HEK293 (cell line): ENCODE data around the gene NATD1.
A peak's percentile ranks its signal among the peaks of the same experiment; 100 is the strongest.

Experiments
- CTCF ChIA-PET: fragments of 350-600 bp; formaldehyde crosslinking; extraction: SDS; loops from one replicate; lab custom pipeline; 2021; ENCODE audit warnings: antibody characterized with exemption; lab: Yijun Ruan, JAX
- POLR2A ChIA-PET: fragments of 300-600 bp; formaldehyde crosslinking; extraction: SDS; loops from one replicate; lab custom pipeline; 2020; ENCODE audit warnings: antibody characterized with exemption, inconsistent platforms; lab: Yijun Ruan, JAX
- H3K27ac ChIP-seq: fragments of 200-500 bp; sonication (Bioruptor generic); 2 replicates; pipeline ENCODE4 v1.5.1; 2014; ENCODE audit warnings: low read depth, low read length, control low read depth, inconsistent platforms; ENCODE audit errors: extremely low read depth
- H3K36me3 ChIP-seq, 2 experiments: fragments of 200-500 bp in 1 of 2; sonication (Bioruptor generic) in 1 of 2; 1 replicate in 1 of 2; 2 replicates in 1 of 2; pipeline ENCODE4 v1.5.1; 2014 to 2017; ENCODE audit warnings: inconsistent platforms in 2 of 2, low read length in 2 of 2; ENCODE audit not compliant: control insufficient read depth in 2 of 2, insufficient read depth in 1 of 2
- H3K4me1 ChIP-seq: fragments of 200-500 bp; sonication (Bioruptor generic); 2 replicates; pipeline ENCODE4 v1.5.1; 2014; ENCODE audit warnings: mild to moderate bottlenecking, low read length, inconsistent platforms; ENCODE audit not compliant: control insufficient read depth, insufficient read depth
- H3K4me3 ChIP-seq: 2 replicates; pipeline ENCODE4 v1.5.1; 2011; ENCODE audit warnings: low read depth, mild to moderate bottlenecking, control low read depth, low read length, moderate library complexity
- H3K9me3 ChIP-seq: fragments of 200-500 bp; sonication (Bioruptor generic); 2 replicates; pipeline ENCODE4 v1.5.1; 2014; ENCODE audit warnings: low read depth, low read length, inconsistent platforms; ENCODE audit not compliant: control insufficient read depth, insufficient read depth
- GLI4 ChIP-seq: fragments of 450-650 bp; formaldehyde crosslinking; IDR thresholded peaks from 2 replicates; pipeline ENCODE4 v1.5.1; 2016; ENCODE audit warnings: missing biosample characterization, missing genetic modification characterization
- HIC1 ChIP-seq: fragments of 450-650 bp; formaldehyde crosslinking; IDR thresholded peaks from 2 replicates; pipeline ENCODE4 v1.5.1; 2016; ENCODE audit warnings: missing biosample characterization, missing genetic modification characterization
- KLF1 ChIP-seq: fragments of 450-650 bp; formaldehyde crosslinking; IDR thresholded peaks from 2 replicates; pipeline ENCODE4 v1.5.1; 2016; ENCODE audit warnings: missing biosample characterization, missing genetic modification characterization
- KLF17 ChIP-seq: fragments of 450-650 bp; formaldehyde crosslinking; IDR thresholded peaks from 2 replicates; pipeline ENCODE4 v1.5.1; 2016; ENCODE audit warnings: missing biosample characterization, missing genetic modification characterization
- PATZ1 ChIP-seq: fragments of 450-650 bp; formaldehyde crosslinking; IDR thresholded peaks from 2 replicates; pipeline ENCODE4 v1.5.1; 2016; ENCODE audit warnings: missing biosample characterization, missing genetic modification characterization
- PRDM1 ChIP-seq: fragments of 450-650 bp; formaldehyde crosslinking; IDR thresholded peaks from 2 replicates; pipeline ENCODE4; 2016; ENCODE audit warnings: missing biosample characterization, missing genetic modification characterization
- PRDM10 ChIP-seq: fragments of 450-650 bp; formaldehyde crosslinking; IDR thresholded peaks from 2 replicates; pipeline ENCODE4 v1.5.1; 2016; ENCODE audit warnings: missing biosample characterization, missing genetic modification characterization
- SP2 ChIP-seq: fragments of 450-650 bp; formaldehyde crosslinking; IDR thresholded peaks from 2 replicates; pipeline ENCODE4 v1.5.1; 2016; ENCODE audit warnings: missing biosample characterization, missing genetic modification characterization
- ZBTB20 ChIP-seq: fragments of 450-650 bp; formaldehyde crosslinking; IDR thresholded peaks from 2 replicates; pipeline ENCODE4 v1.5.1; 2016; ENCODE audit warnings: missing biosample characterization, missing genetic modification characterization
- ZBTB26 ChIP-seq: fragments of 450-650 bp; formaldehyde crosslinking; optimal IDR thresholded peaks from 2 replicates; pipeline ENCODE3; 2016; ENCODE audit warnings: missing biosample characterization, mild to moderate bottlenecking, missing genetic modification characterization
- ZFP37 ChIP-seq: fragments of 450-650 bp; formaldehyde crosslinking; IDR thresholded peaks from 2 replicates; pipeline ENCODE4 v1.5.1; 2016; ENCODE audit warnings: missing biosample characterization, missing genetic modification characterization
- ZIC2 ChIP-seq: fragments of 450-650 bp; formaldehyde crosslinking; IDR thresholded peaks from 2 replicates; pipeline ENCODE4 v1.5.1; 2016; ENCODE audit warnings: missing biosample characterization, missing genetic modification characterization
- ZNF324 ChIP-seq: fragments of 450-650 bp; formaldehyde crosslinking; IDR thresholded peaks from 2 replicates; pipeline ENCODE4 v1.5.1; 2016; ENCODE audit warnings: missing biosample characterization, missing genetic modification characterization
- ZNF341 ChIP-seq: fragments of 450-650 bp; formaldehyde crosslinking; IDR thresholded peaks from 2 replicates; pipeline ENCODE4; 2016; ENCODE audit warnings: low read depth, missing biosample characterization, missing genetic modification characterization
- ZNF501 ChIP-seq: fragments of 450-650 bp; formaldehyde crosslinking; IDR thresholded peaks from 2 replicates; pipeline ENCODE4 v1.5.1; 2016; ENCODE audit warnings: missing biosample characterization, missing genetic modification characterization
- ZNF837 ChIP-seq: fragments of 450-650 bp; formaldehyde crosslinking; IDR thresholded peaks from 2 replicates; pipeline ENCODE4 v1.5.1; 2016; ENCODE audit warnings: missing biosample characterization, missing genetic modification characterization
- ZSCAN30 ChIP-seq: fragments of 450-650 bp; IDR thresholded peaks from 2 replicates; pipeline ENCODE4 v1.5.1; 2018; ENCODE audit warnings: missing biosample characterization, mild to moderate bottlenecking, missing genetic modification characterization, moderate library complexity

NATD1 gene

GRCh38 chr17:21214777-21215541, 38.3 kb downstream of the NATD1 start:
- ChIA-PET CTCF (interaction anchor here (0.6 to 1.6 kb wide), 4 partner anchors 64 to 120 kb away, joined by 3 to 6 read pairs (median 4); no protein-coding TSS in a partner anchor), POLR2A (interaction anchor here (0.6 to 1.3 kb wide), 3 partner anchors 61 to 116 kb away, joined by 4 to 6 read pairs (median 5); no protein-coding TSS in a partner anchor)
- Histone ChIP-seq H3K4me1 (peaks cover 9% of the 10 kb centered on the region), H3K36me3 (peaks cover 4 to 28% of the 10 kb centered on the region in 2 experiments), H3K9me3 (no peaks in the 10 kb centered on the region), H3K27ac (peak overlapping the region; percentile 98), H3K4me3 (peak overlapping the region; percentile 94)
- TF ChIP-seq ZBTB20 (tag by site-specific recombination) (peak; percentile 75), PATZ1 (tag by site-specific recombination) (no peak), GLI4 (tag by site-specific recombination) (0 out of 2 replicates have a peak, but pooled peaks have one; percentile 3), KLF1 (no peak), SP2 (no peak), ZNF341 (tag by site-specific recombination) (no peak), HIC1 (no peak), ZNF501 (peak; percentile 27; the same call in 1 of the 2 replicates), ZSCAN30 (tag by site-specific recombination) (0 out of 2 replicates have a peak, but pooled peaks have one; percentile 3), ZIC2 (tag by site-specific recombination) (peak; percentile 14; the same call in 1 of the 2 replicates), PRDM10 (tag by site-specific recombination) (0 out of 2 replicates have a peak, but pooled peaks have one; percentile 26), PRDM1 (tag by site-specific recombination) (0 out of 2 replicates have a peak, but pooled peaks have one; percentile 24), ZNF324 (no peak)

- Histone ChIP-seq H3K4me1 (peaks cover 9% of the 10 kb centered on the region), H3K4me3 (peak within 1 kb of the TSS; percentile 94), H3K9me3 (no peaks in the 10 kb centered on the region), H3K36me3 (peaks cover 8 to 35% of the 10 kb centered on the region in 2 experiments), H3K27ac (peak within 1 kb of the TSS; percentile 98)
- POLR2A ChIA-PET: interaction anchor here (0.6 to 1.3 kb wide), 5 partner anchors 11 to 115 kb away, joined by 3 to 8 read pairs (median 5); no protein-coding TSS in a partner anchor
- CTCF ChIA-PET: interaction anchor here (1.6 to 1.8 kb wide), 2 partner anchors 65 to 94 kb away, joined by 5 to 8 read pairs; no protein-coding TSS in a partner anchor
- TF ChIP-seq KLF17 (tag by site-specific recombination): no peak; the same call in 1 of the 2 replicates
- peak; percentile 88 for TF ChIP-seq ZBTB26 (tag by site-specific recombination)
- peak; percentile 69 for TF ChIP-seq PATZ1 (tag by site-specific recombination)
- TF ChIP-seq ZNF837 (tag by site-specific recombination): no peak
- peak; percentile 76 for TF ChIP-seq ZBTB20 (tag by site-specific recombination)
- no peak for TF ChIP-seq ZFP37 (tag by site-specific recombination)
Measured at GRCh38 chr17:21214015-21214776, 39.0 kb downstream of the NATD1 start, which contains the start of gene TMEM11. TSS of gene TMEM11 (minus strand) at chr17:21214161. CDS start at chr17:21214152, 9 bp downstream.
